Measurements from ENCODE around the gene DTX4.

DNA sequence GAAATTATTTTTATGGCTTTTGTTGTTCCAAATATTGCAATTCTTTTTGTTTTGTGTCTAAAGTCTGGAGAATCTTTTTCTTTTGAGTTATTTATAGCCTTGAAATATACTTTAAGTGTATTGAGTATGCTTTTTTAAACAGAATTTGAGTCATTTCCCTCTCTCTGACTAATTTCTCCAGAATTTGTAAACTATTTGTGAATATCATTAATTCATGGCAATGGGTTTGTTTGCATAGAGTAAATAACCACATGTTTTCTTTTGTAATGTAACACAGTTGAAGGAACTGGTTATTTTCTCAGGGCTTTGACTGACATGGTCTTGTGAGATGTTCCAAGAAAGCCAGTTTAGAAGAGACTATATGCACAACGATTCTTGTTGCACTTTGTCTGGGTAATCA lies 71.7 kb downstream of the DTX4 start:
- TF ChIP-seq, protein P1, sequence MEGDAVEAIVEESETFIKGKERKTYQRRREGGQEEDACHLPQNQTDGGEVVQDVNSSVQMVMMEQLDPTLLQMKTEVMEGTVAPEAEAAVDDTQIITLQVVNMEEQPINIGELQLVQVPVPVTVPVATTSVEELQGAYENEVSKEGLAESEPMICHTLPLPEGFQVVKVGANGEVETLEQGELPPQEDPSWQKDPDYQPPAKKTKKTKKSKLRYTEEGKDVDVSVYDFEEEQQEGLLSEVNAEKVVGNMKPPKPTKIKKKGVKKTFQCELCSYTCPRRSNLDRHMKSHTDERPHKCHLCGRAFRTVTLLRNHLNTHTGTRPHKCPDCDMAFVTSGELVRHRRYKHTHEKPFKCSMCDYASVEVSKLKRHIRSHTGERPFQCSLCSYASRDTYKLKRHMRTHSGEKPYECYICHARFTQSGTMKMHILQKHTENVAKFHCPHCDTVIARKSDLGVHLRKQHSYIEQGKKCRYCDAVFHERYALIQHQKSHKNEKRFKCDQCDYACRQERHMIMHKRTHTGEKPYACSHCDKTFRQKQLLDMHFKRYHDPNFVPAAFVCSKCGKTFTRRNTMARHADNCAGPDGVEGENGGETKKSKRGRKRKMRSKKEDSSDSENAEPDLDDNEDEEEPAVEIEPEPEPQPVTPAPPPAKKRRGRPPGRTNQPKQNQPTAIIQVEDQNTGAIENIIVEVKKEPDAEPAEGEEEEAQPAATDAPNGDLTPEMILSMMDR (IDR thresholded peaks at IDR 0.05; ENCODE audit: low read depth, low read length): no peak
- TF ChIP-seq, protein P2, sequence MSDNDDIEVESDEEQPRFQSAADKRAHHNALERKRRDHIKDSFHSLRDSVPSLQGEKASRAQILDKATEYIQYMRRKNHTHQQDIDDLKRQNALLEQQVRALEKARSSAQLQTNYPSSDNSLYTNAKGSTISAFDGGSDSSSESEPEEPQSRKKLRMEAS (IDR thresholded peaks at IDR 0.05; ENCODE audit: low read depth, low read length): no peak
- TF ChIP-seq POLR2A (IDR thresholded peaks at IDR 0.05; ENCODE audit: extremely low read depth, insufficient read length): no peak

Data from NB4 (cell line).